Measurements from ENCODE around the gene S1PR4.
"Not testable (repeated sequence)": the region's sequence is repeated elsewhere in the genome, so short reads cannot be mapped to it uniquely, and the experiment has no call there.

The S1PR4 gene

GRCh38 chr19:3153286-3154230, 25.0 kb upstream of the S1PR4 start:
- DNase-seq: no peak

DNA sequence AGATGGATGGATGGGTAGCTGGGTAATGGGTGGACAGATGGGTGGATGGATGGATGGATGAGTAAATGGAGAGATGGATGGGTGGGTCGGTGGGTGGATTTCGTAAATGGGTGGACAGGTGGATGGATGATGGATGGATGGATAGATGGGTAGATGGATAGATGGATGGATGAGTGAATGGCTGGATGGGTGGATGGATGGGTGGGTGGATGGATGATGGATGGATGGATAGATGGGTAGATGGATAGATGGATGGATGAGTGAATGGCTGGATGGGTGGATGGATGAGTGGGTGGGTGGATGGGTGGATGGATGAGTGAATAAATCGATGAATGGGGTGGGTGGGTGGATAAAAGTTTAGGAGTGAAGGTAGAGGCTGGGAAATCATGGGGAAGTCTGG, 24.1 kb upstream of the S1PR4 start:
- not testable (repeated sequence) for DNase-seq

GRCh38 chr19:3154957-3155736, 23.4 kb upstream of the S1PR4 start:
- no peak for DNase-seq

DNA sequence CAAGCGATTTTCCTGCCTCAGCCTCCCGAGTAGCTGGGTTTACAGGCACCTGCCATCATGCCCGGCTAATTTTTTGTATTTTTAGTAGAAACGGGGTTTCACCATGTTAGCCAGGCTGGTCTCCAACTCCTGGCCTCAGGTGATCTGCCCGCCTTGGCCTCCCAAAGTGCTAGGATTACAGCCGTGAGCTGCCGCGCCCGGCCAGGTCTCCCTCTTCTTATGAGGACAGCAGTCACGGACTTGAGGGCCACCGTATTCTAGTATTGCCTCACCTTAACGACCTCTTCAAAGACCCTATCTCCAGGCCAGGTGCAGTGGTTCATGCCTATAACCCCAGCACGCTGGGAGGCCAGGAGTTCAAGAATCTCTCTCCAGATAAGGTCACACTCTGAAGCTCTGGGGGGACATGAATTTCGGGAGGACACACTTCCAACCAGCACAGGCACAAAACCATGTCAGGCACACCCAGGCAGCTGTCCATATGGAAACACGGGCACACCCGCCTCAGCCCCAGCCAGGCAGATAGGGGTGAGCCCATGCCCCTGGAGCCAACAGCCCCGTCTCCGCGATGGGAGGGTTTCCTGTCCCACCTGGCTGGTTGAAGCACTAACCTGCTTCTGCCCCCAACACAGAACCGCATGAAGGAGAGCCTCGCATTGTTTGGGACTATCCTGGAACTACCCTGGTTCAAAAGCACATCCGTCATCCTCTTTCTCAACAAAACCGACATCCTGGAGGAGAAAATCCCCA, 21.3 kb upstream of the S1PR4 start:
- no peak for DNase-seq

- no peak for DNase-seq
These were observed 19.0 kb upstream of the S1PR4 start for GRCh38 chr19:3159565-3159964.

DNA sequence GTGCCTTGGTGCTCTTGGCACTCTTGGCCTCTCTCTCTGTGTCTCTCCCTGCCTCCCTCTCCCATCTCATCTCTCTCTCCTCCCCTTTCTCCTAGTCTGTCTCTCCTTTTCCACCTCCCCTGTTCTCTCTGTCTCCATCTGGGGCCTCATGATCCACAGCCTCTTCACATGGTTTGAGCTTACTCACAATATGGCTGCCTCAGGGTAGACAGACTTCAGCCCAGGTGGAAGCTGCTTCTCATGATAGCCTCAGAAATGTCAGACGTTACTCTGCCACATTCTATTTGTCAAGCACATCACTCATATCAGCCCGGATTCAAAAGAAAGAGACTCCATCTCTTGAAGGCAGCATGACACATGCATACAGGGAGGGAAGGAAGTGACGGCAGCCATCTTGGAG, 18.4 kb upstream of the S1PR4 start:
- DNase-seq: no peak

DNA sequence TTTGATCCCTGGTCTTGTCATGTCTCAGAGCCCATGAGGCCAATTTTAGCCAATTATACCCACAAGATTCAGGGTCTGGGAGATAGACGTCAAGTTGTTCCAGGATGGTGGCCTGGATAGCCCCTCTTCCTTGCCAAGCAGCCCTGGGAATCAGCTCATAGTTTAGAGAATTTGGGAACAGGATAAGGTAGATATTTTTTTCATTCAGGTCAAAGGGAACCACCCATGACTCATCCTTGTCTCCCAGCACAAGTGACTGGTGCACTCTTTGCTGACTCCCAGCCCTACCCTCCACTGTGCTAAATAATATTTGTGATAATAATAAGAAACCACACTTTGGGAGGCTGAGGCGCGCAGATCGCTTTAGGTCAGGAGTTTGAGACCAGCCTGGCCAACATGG, 17.1 kb upstream of the S1PR4 start:
- DNase-seq: no peak

GRCh38 chr19:3162418-3163229, 15.9 kb upstream of the S1PR4 start:
- DNase-seq: no peak

DNA sequence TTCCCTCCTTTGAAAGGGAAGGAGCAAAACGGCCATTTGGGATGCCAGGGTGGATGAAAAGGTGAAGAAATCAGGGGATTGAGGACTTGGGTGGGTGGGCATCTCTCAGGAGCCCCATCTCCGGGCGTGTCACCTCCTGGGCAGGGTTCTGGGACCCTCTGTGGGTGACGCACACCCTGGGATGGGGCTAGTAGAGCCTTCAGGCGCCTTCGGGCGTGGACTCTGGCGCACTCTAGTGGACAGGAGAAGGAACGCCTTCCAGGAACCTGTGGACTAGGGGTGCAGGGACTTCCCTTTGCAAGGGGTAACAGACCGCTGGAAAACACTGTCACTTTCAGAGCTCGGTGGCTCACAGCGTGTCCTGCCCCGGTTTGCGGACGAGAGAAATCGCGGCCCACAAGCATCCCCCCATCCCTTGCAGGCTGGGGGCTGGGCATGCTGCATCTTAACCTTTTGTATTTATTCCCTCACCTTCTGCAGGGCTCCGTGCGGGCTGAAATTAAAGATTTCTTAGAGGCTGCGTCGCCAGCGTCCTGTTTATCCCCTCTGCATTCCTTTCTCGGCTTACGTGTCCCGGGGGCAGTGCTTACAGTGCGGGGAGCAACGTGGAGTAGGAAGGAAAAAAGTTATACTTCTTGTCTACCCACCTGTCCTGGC, 15.2 kb upstream of the S1PR4 start:
- peak; percentile 51 for DNase-seq

DNA sequence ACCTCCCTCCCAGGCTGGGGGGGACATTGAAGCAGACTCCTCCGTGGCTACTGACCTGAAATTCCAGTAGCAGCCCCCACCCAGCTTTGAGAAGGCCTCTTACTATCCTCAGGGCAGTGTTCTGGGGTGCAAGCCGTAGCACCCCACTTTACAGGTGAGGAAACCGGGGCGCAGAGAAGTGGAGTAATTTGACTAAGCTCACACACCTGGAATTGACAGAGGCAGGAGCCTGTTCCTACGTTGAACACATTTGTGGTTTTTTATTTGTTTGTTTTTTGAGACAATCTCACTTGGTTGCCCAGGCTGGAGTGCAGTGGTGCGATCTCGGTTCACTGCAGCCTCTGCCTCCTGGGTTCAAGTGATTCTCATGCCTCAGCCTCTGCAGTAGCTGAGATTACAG, 14.6 kb upstream of the S1PR4 start:
- no peak for DNase-seq

- DNase-seq: no peak
These were observed 10.9 kb upstream of the S1PR4 start for GRCh38 chr19:3167533-3168272.

GRCh38 chr19:3171894-3172672, 6.5 kb upstream of the S1PR4 start:
- no peak for DNase-seq

DNA sequence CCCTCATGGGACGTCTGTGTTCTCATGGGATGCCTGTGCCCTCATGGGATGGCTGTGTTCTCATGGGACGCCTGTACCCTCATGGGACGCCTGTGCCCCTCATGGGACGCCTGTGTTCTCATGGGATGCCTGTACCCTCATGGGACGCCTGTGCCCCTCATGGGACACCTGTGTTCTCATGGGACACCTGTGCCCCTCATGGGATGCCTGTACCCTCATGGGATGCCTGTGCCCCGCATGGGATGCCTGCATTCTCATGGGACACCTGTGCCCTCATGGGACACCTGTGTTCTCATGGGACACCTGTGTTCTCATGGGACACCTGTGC, 5.9 kb upstream of the S1PR4 start:
- not testable (repeated sequence) for DNase-seq

GRCh38 chr19:3175781-3176714, 2.5 kb upstream of the S1PR4 start:
- peak; percentile 15 for DNase-seq

GRCh38 chr19:3176715-3177501, 1.7 kb upstream of the S1PR4 start:
- DNase-seq: no peak

DNA sequence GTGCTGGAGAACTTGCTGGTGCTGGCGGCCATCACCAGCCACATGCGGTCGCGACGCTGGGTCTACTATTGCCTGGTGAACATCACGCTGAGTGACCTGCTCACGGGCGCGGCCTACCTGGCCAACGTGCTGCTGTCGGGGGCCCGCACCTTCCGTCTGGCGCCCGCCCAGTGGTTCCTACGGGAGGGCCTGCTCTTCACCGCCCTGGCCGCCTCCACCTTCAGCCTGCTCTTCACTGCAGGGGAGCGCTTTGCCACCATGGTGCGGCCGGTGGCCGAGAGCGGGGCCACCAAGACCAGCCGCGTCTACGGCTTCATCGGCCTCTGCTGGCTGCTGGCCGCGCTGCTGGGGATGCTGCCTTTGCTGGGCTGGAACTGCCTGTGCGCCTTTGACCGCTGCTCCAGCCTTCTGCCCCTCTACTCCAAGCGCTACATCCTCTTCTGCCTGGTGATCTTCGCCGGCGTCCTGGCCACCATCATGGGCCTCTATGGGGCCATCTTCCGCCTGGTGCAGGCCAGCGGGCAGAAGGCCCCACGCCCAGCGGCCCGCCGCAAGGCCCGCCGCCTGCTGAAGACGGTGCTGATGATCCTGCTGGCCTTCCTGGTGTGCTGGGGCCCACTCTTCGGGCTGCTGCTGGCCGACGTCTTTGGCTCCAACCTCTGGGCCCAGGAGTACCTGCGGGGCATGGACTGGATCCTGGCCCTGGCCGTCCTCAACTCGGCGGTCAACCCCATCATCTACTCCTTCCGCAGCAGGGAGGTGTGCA, 587 bp downstream of the S1PR4 start:
- no peak for DNase-seq

- no peak for DNase-seq
These were observed 1.2 kb downstream of the S1PR4 start for GRCh38 chr19:3179739-3180293.
